K562 (cell line): ENCODE measurements around the gene RASL11A.

Source experiments
- BRCA1 ChIP-seq, 2 experiments: fragments of 450-650 bp in 1 of 2; sonication (generic) in 1 of 2; formaldehyde crosslinking in 1 of 2; IDR thresholded peaks; 2 replicates each; pipeline versions ENCODE4 v1.5.0 to v1.6.1; 2017 to 2020; ENCODE audit warnings: mild to moderate bottlenecking in 1 of 2, missing genetic modification reagents in 1 of 2
- EP300 ChIP-seq: IDR thresholded peaks from 2 replicates; pipeline ENCODE4 v1.6.1; 2012; ENCODE audit warnings: low read length, improper control_type of control experiment
- MXI1 ChIP-seq: IDR thresholded peaks from 2 replicates; pipeline ENCODE4 v1.6.1; 2011; ENCODE audit warnings: low read depth, mild to moderate bottlenecking, improper control_type of control experiment, low read length
- PHB ChIP-seq: fragments of 250-450 bp; sonication (Bioruptor Pico); IDR thresholded peaks from 2 replicates; pipeline ENCODE4 v1.5.0; 2021
- ZC3H4 ChIP-seq: sonication (generic); formaldehyde crosslinking; IDR thresholded peaks from 2 replicates; pipeline ENCODE4 v1.9.0; 2021; ENCODE audit warnings: missing genetic modification reagents, borderline replicate concordance
- TF ChIP-seq, protein P1 (sequence below), 3 experiments: IDR thresholded peaks in 2 of 3; conservative IDR thresholded peaks in 1 of 3; 2 replicates each; pipeline ENCODE4 v1.5.1; 2011 to 2012; ENCODE audit warnings: low read length in 3 of 3, mild to moderate bottlenecking in 3 of 3, control low read depth in 2 of 3, improper control_type of control experiment in 1 of 3, inconsistent platforms in 1 of 3, low read depth in 1 of 3, mixed read lengths in 1 of 3, moderate library complexity in 1 of 3; ENCODE audit not compliant: insufficient read depth in 2 of 3

DNA sequence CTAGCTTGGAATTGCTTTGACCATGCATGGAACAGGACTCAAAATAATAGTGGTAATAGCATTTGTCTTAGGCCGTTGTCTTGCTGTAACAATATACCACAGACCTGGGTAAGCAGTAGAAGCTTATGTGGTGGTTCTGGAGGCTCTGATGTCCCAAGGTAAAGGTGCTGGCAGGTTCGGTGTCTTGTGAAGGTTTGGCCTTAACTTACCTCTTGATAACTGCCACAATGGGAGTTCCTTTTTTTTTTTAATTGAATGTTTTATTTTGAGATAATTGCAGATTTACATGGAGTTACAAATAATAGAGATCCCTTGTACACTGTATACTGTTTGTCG lies 13.4 kb upstream of the RASL11A start:
- TF ChIP-seq PHB (CRISPR knock-in tag): no peak
- TF ChIP-seq BRCA1 (IDR thresholded peaks at IDR 0.05): no peak
- no peak for TF ChIP-seq BRCA1 (CRISPR knock-in tag; IDR thresholded peaks at IDR 0.05)
- TF ChIP-seq EP300: no peak
- no peak for TF ChIP-seq MXI1
- TF ChIP-seq, protein P1, sequence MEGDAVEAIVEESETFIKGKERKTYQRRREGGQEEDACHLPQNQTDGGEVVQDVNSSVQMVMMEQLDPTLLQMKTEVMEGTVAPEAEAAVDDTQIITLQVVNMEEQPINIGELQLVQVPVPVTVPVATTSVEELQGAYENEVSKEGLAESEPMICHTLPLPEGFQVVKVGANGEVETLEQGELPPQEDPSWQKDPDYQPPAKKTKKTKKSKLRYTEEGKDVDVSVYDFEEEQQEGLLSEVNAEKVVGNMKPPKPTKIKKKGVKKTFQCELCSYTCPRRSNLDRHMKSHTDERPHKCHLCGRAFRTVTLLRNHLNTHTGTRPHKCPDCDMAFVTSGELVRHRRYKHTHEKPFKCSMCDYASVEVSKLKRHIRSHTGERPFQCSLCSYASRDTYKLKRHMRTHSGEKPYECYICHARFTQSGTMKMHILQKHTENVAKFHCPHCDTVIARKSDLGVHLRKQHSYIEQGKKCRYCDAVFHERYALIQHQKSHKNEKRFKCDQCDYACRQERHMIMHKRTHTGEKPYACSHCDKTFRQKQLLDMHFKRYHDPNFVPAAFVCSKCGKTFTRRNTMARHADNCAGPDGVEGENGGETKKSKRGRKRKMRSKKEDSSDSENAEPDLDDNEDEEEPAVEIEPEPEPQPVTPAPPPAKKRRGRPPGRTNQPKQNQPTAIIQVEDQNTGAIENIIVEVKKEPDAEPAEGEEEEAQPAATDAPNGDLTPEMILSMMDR (IDR thresholded peaks at IDR 0.05 in 2 of 3, conservative IDR thresholded peaks at IDR 0.05 in 1 of 3; ENCODE audit: insufficient read depth in 2 of 3, low read depth in 1 of 3, low read length in 3 of 3): no peak
- no peak for TF ChIP-seq ZC3H4 (CRISPR knock-in tag)
